NCI-H748 (cell line): ENCODE results near the gene COMMD3.

Experiments
- DNase-seq: peaks from one replicate; lab custom pipeline; 2025; ENCODE audit not compliant: unreplicated experiment; lab: John Stamatoyannopoulos, UW

COMMD3 gene

DNA sequence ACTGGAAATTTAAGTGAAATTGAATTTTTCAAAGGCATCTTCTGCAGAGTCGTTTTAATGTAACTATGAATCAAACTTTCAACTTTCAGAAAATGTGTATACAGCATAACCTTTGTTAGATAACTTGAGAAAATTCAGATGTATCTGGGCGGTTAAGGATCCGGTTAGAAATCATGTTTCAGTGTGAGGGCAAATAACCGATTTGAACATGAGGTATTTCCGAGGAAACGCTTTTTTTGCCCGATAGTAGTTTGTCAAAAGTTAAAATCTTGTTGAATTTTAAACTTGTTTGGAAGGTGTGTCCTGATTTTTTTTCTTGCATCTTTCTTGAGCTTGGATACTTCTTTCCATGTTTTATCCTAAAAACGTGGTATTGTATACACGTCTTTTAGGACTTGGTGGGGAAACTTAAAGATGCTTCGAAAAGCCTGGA, 3.4 kb downstream of the COMMD3 start:
- DNase-seq = no peak

DNA sequence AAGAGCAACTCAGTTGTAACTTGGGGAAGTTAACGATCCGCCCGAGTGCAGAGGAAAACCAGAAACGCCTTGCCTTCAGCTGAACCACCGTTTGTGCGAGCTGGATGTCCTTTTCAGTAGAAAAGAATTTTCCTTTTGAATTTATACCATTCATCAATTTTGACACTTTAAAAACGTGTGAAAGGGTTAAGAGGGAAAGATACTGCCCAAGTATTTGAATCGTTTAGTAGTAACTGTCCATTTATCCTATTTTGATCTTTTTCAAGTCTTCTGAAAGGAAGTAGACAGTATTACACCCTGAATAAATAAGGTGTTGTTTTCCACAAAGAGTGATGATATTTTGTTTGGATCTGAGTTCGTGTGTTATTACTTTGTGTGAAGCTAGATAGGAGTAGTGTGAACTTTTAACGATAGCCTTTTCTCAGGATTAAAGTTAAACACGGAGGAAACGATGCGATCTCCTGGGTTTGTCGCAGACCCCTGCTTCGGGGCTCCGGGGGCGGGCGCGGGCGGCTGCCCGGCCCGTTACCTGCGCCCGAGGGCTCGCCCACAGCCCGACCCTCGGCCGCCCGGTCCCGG, 3.9 kb downstream of the COMMD3 start:
- peak; percentile 4 for DNase-seq

DNA sequence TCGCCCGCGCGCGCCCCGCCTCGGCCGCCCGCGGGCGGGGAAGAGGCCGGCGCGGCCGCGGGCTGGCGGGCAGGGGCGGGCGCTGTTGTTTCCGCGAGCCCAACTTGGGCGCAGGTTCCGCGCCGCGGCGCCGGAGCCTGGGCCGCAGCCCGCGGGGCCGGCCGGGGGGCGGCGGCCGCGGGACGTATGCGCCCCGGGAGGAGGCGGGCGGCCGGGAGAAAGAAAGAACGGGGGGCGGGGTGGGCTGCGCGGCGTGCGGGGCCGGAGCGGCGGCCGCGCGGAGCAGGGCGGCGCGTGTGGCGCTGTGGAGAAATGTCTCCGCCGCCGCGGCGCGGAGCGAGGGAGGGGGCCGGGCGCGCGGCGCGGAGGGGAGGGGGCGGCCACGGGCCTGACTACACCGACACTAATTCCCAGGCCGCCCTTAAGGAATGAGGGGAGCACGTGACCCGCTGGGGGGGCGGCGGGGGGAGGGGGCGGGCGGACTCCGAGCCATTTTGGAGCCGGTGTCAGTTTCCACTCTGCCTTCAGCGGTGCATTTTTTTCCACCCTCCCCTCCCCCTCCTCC, 4.5 kb downstream of the COMMD3 start, which contains the start of gene BMI1:
Gene BMI1 (plus strand): TSS at position 509 of the 565 bp plus-strand sequence. CDS start 5,351 bp downstream, outside the sequence.
- DNase-seq = peak; percentile 84

DNA sequence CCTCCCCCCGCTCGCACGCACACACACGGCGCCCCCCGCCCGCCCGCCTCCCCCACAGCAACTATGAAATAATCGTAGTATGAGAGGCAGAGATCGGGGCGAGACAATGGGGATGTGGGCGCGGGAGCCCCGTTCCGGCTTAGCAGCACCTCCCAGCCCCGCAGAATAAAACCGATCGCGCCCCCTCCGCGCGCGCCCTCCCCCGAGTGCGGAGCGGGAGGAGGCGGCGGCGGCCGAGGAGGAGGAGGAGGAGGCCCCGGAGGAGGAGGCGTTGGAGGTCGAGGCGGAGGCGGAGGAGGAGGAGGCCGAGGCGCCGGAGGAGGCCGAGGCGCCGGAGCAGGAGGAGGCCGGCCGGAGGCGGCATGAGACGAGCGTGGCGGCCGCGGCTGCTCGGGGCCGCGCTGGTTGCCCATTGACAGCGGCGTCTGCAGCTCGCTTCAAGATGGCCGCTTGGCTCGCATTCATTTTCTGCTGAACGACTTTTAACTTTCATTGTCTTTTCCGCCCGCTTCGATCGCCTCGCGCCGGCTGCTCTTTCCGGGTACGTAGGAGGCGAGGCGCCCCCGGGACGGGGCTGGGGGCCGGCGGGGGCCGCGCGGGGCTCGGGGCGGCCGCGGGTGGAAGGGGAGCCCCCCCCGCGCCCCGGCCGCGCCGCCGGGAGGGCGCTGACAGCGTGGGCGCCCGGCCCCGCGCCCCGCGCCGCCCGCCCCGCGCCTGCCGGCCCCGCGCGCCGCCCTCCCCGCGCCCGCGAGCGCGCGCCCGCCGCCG, 5.2 kb downstream of the COMMD3 start:
- DNase-seq = peak; percentile 70

DNA sequence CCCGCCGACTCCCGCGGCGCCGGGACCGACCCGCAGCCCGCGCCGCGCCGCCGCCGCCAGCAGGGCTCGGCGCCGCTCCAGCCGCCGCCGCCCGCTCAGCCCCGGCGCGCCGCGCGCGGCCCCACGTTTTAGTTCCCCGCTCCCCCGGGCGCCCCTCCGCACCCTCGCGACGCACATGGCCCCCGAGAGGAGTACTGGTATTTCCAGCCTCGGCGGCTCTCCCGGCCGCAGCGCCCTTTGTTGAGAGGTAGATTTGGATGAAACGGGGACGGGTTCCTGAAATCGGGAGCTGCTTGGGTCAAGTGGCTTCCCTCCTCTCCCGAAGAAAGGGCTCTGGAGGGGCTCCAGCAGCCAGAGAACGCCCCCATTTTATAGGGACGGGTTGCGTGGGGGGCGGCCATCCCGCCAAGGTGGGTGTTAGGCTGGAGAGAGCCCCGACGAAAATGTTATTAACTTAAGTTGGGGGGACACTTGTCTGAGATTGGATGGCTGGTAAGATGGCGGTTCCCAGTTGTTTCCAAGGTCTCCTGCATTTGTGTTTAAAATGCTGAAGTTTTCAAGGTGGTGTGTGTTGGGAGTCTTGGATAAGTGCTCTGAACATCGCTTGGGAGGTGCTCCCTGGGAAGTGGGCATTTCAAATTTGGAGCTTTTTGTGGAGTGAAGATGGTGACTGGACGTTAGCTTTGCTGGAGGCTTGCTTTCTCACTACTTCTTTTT, 5.9 kb downstream of the COMMD3 start:
- peak; percentile 17 for DNase-seq

DNA sequence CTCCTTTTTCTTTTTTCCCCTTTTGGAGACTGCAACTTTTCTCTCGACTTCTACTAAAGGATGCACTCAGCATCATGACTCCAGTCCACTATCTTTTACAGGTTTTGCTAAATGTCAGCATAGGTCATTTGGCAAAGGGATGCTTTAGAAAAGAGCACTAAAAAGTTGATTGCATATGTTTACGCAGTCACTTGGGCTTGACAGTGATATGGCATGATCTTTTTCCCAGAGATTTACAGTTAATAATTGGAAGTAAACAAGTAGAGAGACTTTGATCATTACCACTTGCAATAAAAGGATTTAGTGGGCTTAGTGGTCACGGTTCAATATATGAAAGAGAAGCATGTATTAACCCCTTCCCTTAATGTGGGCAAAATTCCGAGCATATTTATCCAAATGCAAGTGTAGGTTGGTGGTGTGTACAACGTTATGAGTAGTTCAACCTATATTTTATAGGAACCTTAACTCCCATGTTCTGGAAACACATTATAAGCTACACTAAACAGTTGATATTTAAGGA, 6.5 kb downstream of the COMMD3 start:
- DNase-seq = no peak

DNA sequence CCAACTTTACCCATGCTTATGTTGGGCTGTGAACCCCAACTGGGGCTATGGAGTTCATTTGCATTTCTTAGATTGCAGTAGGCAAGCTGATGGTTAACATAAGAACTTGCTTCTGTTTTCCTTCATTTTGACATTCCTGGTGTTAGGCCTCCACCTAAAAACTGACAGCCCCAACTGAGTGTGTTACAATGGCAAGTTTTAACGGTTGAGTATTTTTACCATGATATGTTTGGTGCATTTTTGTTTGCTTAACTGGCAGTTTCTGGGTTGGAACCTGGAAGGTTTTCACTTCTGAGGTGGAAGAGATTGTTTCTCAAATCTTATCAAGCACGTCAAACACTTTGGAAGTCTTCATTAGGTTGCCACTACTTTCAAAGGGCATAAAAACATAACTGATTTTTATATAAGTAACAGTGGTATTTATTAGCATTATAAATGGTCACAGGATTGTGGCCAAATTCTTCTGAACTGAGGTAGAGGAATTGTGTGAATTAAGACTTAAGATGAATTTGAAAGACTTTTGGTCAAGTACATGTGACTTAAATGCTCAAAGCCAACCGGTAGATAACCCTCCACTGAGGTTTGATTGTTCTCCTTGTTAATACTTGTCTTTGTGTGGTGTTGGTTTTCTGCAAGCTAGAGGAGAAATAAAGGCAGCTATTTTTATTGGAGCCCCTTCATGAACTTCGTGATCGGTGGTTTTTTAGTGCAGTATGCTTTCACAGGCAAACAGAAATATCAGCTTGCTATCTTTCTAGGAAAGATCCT, 7.5 kb downstream of the COMMD3 start:
- no peak for DNase-seq

DNA sequence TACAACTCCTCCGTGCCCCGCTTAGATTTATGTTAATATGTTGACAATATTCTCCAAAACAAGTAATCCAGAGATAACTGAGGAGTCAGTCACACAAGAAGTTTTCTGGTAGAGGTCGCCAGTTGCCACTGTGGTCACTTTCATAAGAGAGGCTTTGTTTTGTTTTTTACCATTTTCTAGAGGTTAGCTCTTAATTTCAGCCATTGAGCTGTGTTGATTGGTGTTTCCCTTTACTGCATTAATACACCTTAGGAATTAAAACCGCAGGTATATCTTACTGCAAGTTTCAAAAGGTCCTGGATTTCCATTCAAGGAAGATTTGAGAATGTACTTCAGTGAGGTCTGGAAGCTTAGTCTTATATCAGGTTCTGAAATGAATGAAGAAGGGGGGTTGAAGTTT, 8.2 kb downstream of the COMMD3 start:
- no peak for DNase-seq

DNA sequence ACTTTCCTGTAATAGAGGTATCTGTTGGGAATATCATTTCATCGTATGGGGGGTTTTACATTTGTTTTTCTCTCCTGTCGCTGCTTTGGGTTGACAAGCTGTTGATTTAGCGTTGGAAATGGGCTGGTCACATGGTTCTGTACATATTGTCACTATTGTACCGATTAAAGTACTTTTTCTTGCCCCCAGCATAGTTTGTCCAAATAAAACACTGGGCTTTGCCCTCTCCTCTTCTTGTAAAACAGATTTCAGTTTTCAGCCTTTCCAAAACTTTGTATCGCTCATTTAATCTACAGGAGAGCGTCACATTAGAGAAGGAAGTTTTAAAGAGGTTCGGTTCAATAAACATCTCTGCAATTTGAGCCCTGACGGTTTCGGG, 8.7 kb downstream of the COMMD3 start:
- DNase-seq = no peak

DNA sequence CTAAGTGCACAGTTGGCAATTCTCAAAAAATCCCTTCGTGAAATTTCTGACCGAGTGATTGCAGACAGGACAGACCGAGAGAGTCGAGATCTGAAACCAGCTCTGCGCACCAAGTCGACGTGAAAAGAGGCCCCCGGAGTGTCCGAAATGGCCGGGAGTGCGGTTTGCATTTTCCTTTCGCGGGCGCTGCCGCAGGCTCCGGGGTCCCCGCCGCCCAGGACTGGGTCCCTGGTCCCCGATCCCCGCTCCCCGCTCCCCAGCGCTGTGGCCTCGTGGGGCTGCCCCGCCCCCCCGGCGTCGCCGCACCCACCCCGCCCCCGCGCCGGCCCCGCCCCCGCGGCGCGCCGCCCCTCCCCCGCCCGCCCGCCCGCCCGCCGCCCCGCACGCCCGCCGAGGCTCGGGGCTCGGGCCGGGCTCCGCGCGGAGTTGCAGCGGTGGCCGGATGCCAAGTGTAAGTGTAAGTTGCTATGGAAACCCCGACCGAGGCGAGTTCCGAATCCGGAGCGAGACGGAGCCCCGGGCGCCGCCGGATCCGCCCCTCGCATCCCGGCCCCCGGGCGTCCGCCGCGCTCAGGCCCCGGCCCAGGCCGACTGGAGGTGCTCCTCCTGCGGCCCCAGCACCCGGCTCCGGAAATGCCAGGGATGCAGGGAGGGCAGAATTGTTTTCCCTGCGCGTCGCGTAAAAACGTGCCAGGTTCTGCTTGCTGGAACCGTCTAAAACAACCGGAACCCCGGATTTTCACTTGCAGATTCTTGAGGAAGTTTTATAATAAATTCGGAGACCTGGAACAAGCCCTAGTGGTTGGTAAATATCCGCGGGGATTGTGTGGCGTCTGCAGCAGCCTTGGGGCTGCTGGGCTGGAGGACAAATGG, 9.3 kb downstream of the COMMD3 start:
- peak; percentile 87 for DNase-seq

DNA sequence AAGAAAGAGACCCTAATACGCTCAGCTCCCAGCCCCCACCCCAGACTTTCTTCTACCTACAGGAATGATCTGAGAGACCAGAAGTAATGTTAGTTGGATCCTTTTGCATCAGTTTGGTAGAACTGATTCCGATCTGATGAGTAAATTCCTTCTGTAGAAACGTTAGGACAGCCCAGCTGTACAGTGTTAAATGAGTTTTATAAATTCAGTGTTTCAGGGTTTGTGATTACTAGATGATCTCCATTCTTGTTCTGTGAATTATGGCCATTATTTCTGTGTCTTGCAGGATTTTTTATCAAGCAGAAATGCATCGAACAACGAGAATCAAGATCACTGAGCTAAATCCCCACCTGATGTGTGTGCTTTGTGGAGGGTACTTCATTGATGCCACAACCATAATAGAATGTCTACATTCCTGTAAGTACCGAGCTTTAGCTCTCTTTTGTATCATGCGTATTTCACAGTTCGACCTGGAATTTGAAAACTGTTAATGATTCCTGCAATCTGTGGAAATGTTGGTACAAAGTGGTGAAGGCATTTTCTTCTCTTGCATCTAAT, 10.0 kb downstream of the COMMD3 start:
- DNase-seq = no peak

DNA sequence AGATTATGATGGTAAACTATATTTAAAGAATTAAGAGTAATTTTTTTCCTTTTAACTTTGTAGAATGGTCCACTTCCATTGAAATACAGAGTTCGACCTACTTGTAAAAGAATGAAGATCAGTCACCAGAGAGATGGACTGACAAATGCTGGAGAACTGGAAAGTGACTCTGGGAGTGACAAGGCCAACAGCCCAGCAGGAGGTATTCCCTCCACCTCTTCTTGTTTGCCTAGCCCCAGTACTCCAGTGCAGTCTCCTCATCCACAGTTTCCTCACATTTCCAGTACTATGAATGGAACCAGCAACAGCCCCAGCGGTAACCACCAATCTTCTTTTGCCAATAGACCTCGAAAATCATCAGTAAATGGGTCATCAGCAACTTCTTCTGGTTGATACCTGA, 13.0 kb downstream of the COMMD3 start:
- no peak for DNase-seq

DNA sequence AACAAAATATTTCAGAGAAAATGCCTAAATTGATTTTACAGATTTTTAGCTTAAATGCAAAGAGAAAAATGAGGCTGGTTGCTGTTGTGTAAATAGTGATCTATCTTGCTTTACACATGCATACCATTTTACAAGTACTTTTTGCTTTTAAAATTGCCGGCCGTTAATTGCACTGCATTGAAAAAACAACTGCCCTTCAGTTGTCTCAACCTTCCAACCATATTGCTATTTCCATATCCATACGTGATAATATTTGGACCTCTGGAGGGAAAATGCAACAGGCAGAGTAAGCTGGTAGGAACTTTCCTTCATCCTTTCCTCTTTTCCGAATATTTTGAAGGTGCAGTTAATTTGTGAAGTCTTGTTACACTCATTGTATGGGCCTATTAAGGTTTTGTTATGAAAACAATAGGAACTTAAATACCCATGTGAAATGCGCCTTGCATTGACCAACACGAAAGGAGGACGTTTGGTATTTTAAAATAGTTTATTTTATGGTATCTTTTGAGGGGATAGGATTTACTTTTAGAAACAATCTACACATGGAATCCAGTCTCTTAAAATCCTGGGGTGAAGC, 16.0 kb downstream of the COMMD3 start:
- DNase-seq = no peak

DNA sequence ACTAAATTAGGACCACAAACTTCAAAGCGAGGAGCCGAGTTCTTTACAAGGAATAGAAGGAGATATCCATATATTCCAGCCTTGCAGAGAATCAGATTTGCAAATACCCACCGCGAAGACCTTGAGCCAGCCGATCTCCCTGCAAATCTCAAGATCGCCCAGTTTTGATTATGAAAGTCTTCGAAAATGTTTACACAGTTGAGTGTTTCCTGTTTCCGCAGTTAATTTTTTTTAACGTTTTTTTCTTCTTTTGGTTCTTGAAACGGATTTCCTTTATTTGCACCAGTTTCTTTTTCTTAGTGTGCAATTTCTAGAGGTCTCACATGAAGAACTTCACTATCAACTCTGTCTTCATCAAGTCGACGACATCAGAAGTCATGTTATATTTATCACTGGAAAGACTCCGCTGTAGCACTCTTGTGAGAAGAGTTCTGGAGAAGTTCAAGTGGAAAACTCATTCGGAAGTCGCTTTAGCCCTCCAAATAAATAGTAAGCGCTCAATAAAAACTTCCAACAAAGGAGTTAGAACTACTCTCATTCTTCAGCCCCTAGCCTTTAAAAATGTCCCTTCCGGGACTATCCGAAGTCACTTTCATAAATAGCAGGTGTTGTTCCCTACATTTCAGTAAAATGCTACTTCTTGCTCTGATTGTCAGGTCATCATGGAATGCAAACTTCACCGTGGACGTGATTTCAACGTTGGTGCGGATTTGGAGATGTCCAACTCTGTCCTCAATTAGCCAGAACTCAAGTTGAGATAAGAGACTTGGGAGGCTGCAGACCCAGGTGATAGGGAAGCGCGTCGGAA, 17.2 kb downstream of the COMMD3 start:
- no peak for DNase-seq

DNA sequence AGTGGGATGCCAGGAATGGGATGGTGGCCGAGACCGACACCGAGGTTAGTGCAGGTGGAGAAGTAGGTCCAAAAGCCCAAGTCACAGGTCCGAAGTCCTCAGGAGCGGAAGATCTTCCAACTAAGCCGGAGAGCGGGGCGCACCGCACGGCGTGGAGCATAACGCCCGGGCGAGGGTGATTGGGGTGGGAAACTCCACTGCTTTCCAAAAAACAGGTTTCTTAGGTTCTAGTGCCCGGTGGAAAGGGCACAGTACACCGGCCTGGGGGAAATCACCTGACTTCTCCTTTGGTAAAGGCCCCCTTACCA, 17.7 kb downstream of the COMMD3 start:
- no peak for DNase-seq

DNA sequence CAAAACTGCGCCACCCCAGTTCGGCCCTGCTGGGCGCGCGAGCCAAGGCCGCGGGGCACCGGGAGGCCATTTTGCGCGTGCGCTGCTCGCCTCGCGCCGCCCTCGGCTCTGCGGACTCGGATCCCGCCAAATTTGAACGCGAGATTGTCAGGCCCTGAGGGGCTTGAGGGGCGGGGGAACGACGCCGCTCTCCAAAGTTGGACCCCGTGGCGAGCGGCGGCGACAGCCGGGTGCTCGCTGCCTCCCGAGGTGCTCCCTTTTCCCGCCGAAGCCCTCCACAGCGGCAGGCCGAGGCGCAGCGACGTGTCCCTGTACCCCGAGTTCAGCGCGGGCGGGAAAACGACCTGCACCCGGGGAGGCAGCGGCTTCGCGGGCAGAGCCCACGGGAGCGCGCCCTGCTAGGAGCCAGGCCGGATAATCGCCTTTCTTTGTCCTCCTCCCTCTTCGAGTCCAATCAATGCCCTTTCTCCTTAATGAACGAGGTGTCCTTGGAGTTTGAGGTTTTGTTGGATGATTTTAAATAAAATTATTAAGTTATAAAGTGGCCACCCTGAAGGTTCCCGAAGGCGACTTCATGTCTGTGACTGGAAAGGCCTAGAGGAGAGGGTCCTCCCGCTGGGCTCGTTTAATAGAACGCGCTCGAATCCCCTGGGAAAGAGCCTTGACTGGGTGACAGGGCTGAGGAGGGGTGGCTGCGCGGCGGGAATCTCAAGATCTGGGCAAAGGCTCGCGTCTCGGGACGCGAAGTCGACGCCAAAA, 18.4 kb downstream of the COMMD3 start:
- DNase-seq = no peak

DNA sequence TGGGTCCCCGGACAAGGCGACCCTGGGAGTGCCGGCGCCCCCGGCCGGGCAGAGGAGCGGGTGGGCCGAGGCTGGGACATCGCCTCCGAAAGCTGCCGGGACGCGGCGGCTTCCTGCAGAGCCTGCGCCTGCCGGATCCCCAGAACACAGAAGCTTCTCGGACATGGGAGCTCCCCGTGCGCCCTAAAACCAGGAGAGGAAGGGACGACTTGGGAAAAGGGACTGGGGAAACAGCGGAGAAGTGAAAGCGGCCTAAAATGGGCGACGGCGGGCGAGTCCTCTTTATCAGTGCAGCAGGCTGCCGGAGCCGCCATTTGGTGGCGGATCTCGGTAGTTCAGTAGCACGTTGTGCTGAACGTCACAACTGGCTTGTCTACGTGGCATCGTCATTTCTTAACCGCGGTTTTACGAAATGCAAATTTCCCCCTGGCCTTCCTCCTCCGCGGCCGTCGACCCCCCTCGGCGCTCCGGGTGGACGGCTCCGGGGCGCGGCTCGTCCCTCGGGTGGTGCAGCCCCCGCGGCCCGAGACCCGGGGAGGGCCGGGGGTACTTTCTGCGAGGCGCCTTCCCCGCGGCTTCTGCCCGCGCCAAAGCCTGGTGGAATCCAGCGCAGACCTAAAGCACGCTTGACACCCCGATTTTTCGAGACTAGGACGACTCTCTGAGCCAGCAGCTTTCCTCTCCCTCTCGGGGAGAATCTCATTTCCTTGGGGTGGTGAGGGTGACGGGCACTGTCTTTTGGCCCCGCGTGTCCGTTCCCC, 19.2 kb downstream of the COMMD3 start:
- no peak for DNase-seq
